HG03108 (cell line): ENCODE measurements around the gene SLC48A1.

Experiments used
- ATAC-seq: cut with Tn5 transposase; IDR thresholded peaks from one replicate; pipeline ENCODE4 v1.9.1; 2021; ENCODE audit warnings: moderate library complexity; ENCODE audit not compliant: unreplicated experiment

SLC48A1 gene

DNA sequence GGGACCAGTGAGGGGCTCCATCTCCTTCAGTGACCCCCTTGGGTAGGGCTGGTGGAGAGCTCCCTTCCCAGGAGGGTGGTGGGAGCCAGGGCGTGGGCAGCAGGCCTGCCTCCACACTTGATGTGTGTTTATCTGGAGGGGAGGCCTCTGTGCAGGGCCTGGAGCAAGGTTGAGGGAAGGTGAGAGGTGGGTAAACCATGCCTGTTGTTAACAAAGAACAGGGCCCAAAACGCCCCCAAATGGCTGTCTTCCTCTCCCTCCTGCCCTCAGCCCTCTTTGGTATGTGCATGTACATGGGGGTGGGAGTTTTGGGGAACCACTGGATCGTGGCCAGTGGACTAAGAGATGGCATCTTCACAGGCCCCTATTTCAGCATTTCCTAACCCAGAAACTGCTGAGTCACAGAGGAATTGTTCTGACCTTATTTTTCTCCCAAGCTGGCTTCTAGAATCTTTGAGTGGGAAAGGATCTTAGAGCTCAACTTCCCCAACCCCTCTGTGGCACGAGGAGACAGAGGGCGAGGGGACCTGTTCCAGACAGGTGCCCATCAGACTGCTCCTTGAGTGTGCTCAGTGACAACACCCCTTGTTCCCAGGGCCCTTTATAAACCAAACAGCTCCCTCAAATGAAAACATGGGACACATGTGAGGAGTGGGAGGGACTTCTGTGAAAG lies 3.6 kb downstream of the SLC48A1 start:
- ATAC-seq = no peak

GRCh38 chr12:47777151-47777550 lies 4.1 kb downstream of the SLC48A1 start:
- ATAC-seq = no peak

- ATAC-seq = no peak
These were observed 4.9 kb downstream of the SLC48A1 start for GRCh38 chr12:47777741-47778558.

DNA sequence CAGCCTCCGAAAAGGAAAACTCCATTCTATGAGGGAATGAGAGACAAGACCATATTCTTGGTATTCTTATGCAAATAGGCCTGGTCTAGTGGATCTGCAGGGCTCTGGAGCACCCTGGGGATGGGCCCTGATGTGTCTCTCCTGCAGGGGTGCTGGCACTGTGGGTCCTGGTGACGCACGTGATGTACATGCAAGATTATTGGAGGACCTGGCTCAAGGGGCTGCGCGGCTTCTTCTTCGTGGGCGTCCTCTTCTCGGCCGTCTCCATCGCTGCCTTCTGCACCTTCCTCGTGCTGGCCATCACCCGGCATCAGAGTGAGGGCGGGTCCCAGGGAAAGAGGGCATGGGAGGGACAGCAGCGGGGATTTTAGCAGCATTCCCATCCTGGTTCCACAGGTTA lies 5.8 kb downstream of the SLC48A1 start:
- ATAC-seq = no peak

DNA sequence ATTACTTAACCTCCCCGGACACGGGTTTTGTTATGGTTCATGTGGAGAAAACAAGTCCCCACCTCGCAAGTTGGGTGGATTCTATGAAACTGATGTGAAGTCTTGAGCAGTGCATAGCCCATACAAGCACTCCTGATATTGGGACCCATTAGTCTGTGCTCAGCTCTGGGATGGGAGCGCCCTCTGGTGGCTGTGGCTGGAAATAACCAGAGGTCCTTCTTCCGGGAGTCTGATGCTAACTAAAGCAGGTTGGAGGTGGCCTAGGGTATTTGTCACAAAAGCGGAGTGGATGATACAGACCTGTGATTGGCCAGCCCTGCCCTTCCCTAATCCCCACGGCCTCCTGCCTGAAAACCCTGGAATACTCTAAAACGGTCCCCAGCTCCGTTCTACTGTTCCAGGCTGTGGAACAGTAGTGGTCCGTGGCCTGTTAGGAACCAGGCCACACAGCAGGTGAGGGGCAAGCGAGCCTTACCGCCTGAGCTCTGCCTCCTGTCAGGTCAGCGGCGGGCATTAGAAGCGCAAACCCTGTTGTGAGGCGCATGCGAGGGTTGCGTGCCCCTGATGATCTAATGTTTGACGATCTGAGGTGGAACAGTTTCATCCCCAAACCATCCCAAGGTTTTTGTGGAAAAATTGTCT lies 6.4 kb downstream of the SLC48A1 start:
- peak; percentile 69 for ATAC-seq

DNA sequence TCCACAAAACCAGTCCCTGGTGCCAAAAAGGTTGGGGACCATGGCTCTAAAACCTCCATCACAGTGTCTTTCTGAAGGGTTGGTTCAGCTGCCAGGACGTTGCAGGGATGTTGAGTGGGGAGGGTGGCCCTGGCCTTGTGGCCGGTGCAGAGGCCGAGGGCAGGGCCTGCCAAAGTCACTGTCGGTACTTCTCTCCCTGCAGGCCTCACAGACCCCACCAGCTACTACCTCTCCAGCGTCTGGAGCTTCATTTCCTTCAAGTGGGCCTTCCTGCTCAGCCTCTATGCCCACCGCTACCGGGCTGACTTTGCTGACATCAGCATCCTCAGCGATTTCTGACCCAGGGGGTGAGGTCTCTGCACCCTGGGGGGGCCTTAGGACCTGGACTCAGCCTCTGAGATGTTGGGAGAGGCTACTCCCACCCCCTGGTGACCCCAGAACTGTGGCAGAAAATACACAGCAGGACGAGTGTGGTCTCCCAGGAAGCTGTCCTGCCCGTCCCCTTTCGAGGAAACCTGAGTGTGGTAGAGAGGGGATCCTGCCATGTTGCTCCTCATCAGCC lies 7.0 kb downstream of the SLC48A1 start:
- ATAC-seq = no peak

- no peak for ATAC-seq
These were observed 8.7 kb downstream of the SLC48A1 start for GRCh38 chr12:47781479-47782371.

GRCh38 chr12:47782372-47782770 lies 9.3 kb downstream of the SLC48A1 start:
- no peak for ATAC-seq

GRCh38 chr12:47783024-47783755 lies 10.2 kb downstream of the SLC48A1 start:
- ATAC-seq = no peak

GRCh38 chr12:47783821-47784819 lies 11.1 kb downstream of the SLC48A1 start:
- no peak for ATAC-seq

DNA sequence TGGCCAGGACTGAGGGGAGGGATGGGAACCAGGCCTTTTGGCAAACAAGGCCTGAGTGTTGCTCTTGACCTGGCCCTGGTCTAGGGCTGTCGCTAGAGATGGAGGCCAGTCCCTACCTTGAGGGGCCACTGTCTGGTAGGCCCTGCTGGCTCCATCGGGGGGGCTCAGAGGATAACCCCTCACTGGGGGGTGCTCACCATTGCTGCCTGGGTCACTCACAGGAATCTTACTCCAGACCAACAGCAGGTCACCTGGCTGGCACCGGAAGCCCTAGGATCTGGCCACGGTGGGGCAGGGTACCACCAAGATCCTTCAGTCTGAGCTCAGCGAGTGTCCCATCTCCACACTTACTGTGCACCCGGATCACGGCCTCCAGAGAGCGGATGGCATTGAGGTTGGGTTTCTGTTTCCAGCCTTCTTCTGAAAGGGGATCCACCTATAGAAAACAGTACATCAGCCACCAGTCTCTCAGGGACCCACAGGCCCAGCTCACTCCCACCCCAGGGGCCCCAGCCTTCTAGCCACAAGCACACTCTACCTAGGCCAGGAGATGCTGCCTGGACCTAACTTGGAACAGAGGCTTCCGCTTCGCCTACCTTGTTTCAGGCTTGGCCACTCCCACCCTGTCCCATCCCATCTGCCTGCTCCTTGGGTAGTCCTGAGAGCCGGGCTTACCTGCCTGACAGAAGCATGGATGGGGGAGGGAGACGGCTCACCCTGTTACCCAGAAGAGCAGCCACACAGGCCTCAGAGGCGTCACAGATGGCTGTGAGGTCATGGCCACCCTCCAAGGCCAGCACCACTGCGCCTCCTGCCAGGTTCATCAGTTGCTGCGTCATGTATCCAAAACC lies 12.2 kb downstream of the SLC48A1 start:
- no peak for ATAC-seq

DNA sequence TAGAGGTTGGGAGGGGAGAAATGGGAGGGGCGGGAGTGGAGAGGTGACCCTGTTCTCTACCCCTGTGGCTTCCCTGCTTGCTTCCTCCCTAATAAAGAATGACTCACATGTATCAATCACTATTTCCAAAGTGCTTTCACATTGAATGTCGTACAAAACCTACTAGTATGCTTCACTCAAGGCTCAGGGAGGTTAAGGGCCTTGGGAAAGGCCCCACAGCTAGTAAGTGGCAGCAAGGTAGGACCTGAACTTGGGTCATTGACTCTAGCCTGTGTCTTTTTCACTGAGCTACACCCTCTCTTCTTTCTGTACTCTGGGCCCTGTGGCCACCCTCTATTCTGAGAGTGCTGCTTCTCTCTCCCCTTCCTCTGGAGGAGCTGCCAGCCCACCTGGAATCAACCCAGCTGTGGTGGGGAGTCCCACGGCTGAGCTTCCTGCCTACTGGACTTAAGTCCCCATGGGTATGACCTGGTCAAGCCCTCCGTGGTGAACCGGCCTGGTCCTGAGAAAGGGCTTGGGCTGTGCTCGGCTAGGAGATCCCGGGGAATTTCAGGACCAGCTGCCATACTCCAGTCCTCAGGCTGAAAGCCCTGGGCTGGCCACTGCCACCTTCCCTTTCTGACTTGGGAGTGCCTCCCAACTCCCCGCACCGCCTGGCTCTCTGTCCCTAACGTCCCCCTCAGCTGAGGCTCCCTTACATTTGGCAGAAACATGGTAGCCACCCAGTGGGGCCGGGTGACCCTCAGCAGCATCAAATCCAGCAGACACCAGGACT lies 13.0 kb downstream of the SLC48A1 start:
- no peak for ATAC-seq

- ATAC-seq = no peak
These were observed 13.7 kb downstream of the SLC48A1 start for GRCh38 chr12:47786662-47787280.

GRCh38 chr12:47787596-47788319 lies 14.7 kb downstream of the SLC48A1 start:
- no peak for ATAC-seq

- ATAC-seq = no peak
These were observed 16.1 kb downstream of the SLC48A1 start for GRCh38 chr12:47789141-47789540.
